Adrenal gland (tissue), 5 donors: Measurements from ENCODE around the gene CDC73.

Source experiments
- CTCF ChIP-seq, 6 experiments: fragments of 450-650 bp in 4 of 6; fragments of 200-600 bp in 2 of 6; sonication (generic) in 1 of 6; IDR thresholded peaks; 1 replicate in 5 of 6; 2 replicates in 1 of 6; pipeline versions ENCODE4 v1.5.1 to v1.8.0; 2016 to 2021; ENCODE audit warnings: antibody characterized with exemption in 6 of 6, mild to moderate bottlenecking in 2 of 6, moderate library complexity in 1 of 6
- POLR2A ChIP-seq, 2 donors: fragments of 450-650 bp; IDR thresholded peaks; one replicate each; pipeline ENCODE4 v1.6.1; 2017; ENCODE audit warnings: antibody characterized with exemption in 2 of 2, mild to moderate bottlenecking in 2 of 2, moderate library complexity in 1 of 2
- donor health status: DM: no; HTN: no; CAD: no.

DNA sequence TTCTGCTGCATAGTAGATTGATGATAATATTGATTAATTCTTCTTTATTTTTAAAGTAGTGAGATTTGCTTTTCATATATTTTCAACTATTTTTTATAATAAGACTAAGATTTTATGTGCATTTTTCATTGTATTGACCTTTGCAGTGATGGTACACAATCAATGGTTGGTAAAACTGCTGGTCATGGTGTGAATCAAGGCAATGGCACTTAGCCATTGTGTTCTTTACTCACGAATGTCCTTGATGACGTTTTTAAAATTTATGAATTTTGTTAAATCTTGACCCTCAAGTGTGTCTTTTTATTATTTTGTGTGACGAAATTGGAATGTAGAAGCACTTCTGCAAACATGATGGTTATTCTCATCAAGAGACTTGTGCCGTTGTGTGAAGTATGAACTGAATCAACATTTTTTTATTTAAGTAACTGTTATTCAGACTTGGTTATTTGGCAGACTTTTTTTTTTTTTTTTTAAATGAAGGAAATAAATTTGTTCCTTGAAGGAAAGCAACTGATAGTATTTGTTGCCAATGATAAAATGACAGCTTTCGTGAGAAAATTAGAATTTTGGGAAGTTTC lies 22.6 kb downstream of the CDC73 start:
- no peak for TF ChIP-seq POLR2A (IDR thresholded peaks at IDR 0.05)
- TF ChIP-seq CTCF (IDR thresholded peaks at IDR 0.05): no peak
